Suprapubic skin (tissue), 4 donors: Measurements from ENCODE around the gene HTATIP2. TPM values are rescaled to one million over a fixed set of nuclear protein-coding genes. Genes with fewer than 3 reads are reported as not detected.

ENCODE experiments used
- DNase-seq, 2 donors: peaks; one replicate each; pipeline ENCODE4 v3.0.0-alpha.2; 2019; ENCODE audit warnings: low spot score in 2 of 2
- H3K27ac ChIP-seq: fragments of 200-600 bp; sonication (generic); one replicate; pipeline ENCODE4 v1.5.1; 2019
- H3K27me3 ChIP-seq: fragments of 200-600 bp; sonication (generic); one replicate; pipeline ENCODE4 v1.5.1; 2019
- H3K36me3 ChIP-seq: fragments of 200-600 bp; sonication (generic); one replicate; pipeline ENCODE4 v1.5.1; 2019
- H3K4me1 ChIP-seq: fragments of 200-600 bp; sonication (generic); one replicate; pipeline ENCODE4 v1.5.1; 2019
- H3K4me3 ChIP-seq: fragments of 200-600 bp; sonication (generic); one replicate; pipeline ENCODE4 v1.5.1; 2019; ENCODE audit warnings: mild to moderate bottlenecking
- H3K9me3 ChIP-seq: fragments of 200-600 bp; sonication (generic); one replicate; pipeline ENCODE4 v1.5.1; 2019
- EP300 ChIP-seq: sonication (generic); formaldehyde crosslinking; IDR thresholded peaks from one replicate; pipeline ENCODE4 v1.6.1; 2017; ENCODE audit warnings: antibody characterized with exemption
- POLR2A ChIP-seq, 2 donors: fragments of 450-650 bp; IDR thresholded peaks; one replicate each; pipeline ENCODE4 v1.6.1; 2017; ENCODE audit warnings: antibody characterized with exemption in 2 of 2, mild to moderate bottlenecking in 2 of 2, moderate library complexity in 2 of 2
- POLR2AphosphoS5 ChIP-seq, 3 donors: sonication (generic); formaldehyde crosslinking; IDR thresholded peaks; one replicate each; pipeline ENCODE4 v1.6.1; 2017; ENCODE audit warnings: antibody characterized with exemption in 3 of 3
- WGBS: methylation state at CpG from one replicate; pipeline ENCODE4 v1.1.5; 2018; 5-methylcytosine and 5-hydroxymethylcytosine counted together
- total RNA-seq, 4 donors: library from RNA; depleted of rRNA; stranded (reverse); fragments of >200 nt; gene quantifications; one replicate each; pipeline ENCODE4 v1.1.0, GENCODE V29; 2016
- TF ChIP-seq, protein P1 (sequence below), 2 donors: fragments of 200-600 bp in 1 of 2; fragments of 450-650 bp in 1 of 2; sonication (generic) in 1 of 2; IDR thresholded peaks; one replicate each; pipeline ENCODE4 v1.5.1; 2016 to 2019; ENCODE audit warnings: antibody characterized with exemption in 2 of 2, mild to moderate bottlenecking in 1 of 2, moderate library complexity in 1 of 2

Gene HTATIP2
- total RNA-seq, 4 donors from 2014 or later, result 24.9 to 67.6 (median 46.4) TPM

DNA sequence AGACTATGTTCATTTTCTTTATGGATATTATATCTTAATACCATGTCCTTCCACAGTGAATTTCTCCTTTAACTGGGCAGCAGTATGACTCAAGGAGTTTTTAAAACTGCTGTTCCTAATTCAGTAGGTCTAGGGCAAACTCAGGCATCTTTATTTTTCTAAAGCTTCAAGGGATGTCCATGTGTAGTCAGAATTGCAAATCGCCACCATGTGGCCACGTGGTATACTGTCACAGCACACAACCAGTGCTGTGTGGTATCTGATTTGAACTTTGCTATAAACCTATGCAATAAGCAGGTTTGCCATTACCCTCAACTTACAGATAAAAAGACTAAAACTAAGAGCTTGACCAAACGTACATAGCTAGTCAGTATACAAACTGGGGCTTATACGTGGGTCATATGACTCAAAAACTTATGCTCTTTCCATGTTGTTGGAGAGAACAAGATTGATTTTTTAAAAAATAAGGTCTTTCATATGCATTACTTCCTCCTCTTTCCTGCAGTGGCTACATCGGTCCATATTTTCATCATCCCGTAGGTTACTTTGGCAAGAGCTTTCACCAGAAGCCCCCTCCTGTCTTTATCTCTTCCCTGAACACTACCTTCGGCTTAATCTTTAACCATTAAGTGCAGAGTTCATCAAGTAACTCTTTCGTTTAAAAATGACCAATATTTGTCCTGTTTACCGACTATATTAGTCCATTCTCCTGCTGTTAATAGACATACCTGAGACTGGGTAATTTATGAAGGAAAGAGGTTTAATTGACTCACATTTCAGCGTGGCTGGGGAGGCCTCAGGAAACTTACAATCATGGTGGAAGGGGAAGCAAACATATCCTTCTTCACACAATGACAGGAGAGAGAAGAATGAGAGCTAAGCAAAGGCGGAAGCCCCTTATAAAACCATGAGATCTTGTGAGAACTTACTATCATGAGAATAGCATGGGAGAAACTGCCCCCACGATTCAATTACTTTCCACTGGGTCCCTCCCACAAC, 8.0 kb upstream of the HTATIP2 start:
- no peaks in the 10 kb centered on the region for H3K27me3 ChIP-seq
- 55% methylated on average over 12 of the region's 12 CpGs for WGBS
- no peak for TF ChIP-seq EP300
- no peak for TF ChIP-seq POLR2A (IDR thresholded peaks at IDR 0.05)
- TF ChIP-seq, protein P1, sequence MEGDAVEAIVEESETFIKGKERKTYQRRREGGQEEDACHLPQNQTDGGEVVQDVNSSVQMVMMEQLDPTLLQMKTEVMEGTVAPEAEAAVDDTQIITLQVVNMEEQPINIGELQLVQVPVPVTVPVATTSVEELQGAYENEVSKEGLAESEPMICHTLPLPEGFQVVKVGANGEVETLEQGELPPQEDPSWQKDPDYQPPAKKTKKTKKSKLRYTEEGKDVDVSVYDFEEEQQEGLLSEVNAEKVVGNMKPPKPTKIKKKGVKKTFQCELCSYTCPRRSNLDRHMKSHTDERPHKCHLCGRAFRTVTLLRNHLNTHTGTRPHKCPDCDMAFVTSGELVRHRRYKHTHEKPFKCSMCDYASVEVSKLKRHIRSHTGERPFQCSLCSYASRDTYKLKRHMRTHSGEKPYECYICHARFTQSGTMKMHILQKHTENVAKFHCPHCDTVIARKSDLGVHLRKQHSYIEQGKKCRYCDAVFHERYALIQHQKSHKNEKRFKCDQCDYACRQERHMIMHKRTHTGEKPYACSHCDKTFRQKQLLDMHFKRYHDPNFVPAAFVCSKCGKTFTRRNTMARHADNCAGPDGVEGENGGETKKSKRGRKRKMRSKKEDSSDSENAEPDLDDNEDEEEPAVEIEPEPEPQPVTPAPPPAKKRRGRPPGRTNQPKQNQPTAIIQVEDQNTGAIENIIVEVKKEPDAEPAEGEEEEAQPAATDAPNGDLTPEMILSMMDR (IDR thresholded peaks at IDR 0.05), result peak in 1 of 2 donors; percentile 41
- H3K4me3 ChIP-seq, result no peak overlapping the region
- no peaks in the 10 kb centered on the region for H3K36me3 ChIP-seq
- H3K4me1 ChIP-seq, result no peaks in the 10 kb centered on the region
- H3K27ac ChIP-seq, result no peak overlapping the region
- no peaks in the 10 kb centered on the region for H3K9me3 ChIP-seq
- no peak for DNase-seq

DNA sequence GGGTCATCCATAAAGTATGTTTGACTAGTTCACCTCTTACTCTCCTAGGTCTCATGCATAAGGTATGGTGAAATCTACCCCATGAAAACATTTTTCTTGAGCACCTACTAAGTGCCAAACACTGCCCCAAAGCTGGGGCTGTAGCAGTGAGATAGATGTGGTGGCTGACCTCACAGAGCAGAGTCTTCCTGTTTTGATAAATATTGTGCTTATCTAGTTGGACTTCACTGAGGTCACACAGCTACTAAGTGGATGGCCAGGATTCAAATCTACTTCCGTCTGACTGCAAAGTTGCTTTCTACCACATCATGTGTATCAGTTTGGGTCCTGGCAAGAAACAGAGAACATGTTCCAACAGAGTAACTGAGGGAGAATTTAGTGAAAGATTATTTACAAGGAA, 6.4 kb upstream of the HTATIP2 start:
- TF ChIP-seq POLR2A (IDR thresholded peaks at IDR 0.05) (no peak), EP300 (no peak), POLR2AphosphoS5 (IDR thresholded peaks at IDR 0.05) (no peak)
- TF ChIP-seq, protein P1 (IDR thresholded peaks at IDR 0.05), result no peak
- Histone ChIP-seq H3K36me3 (no peaks in the 10 kb centered on the region), H3K4me1 (no peaks in the 10 kb centered on the region), H3K27ac (no peak overlapping the region), H3K4me3 (no peak overlapping the region), H3K9me3 (no peaks in the 10 kb centered on the region), H3K27me3 (no peaks in the 10 kb centered on the region)
- 32% methylated on average over 1 of the region's 1 CpG for whole genome bisulfite sequencing
- DNase-seq, result no peak

DNA sequence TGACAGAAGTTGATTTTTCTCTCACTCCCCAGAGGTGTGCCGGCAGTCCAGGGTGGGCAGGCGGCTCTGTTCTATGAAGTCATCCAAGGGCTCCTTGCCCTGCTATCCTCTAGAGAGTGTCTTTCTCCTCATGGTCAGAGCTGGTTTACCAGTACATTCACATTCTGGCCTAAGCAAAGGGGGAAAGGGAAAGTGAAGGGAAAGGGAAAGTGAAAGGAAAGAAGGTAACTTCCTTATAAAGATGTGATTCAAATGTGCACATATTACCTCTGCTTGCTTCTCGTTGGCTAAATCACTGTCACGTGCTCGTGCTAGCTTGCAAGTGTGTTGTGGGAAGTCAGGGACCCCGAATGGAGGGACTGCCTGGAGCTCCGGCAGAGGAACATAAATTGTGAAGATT, 2.9 kb upstream of the HTATIP2 start:
- no peak for DNase-seq
- Histone ChIP-seq H3K4me1 (peaks cover 15% of the 10 kb centered on the region), H3K36me3 (no peaks in the 10 kb centered on the region), H3K4me3 (no peak overlapping the region), H3K27ac (no peak overlapping the region), H3K9me3 (no peaks in the 10 kb centered on the region), H3K27me3 (no peaks in the 10 kb centered on the region)
- TF ChIP-seq POLR2A (IDR thresholded peaks at IDR 0.05), result no peak
- TF ChIP-seq, protein P1 (IDR thresholded peaks at IDR 0.05), result no peak
- TF ChIP-seq POLR2AphosphoS5 (IDR thresholded peaks at IDR 0.05), result no peak
- no peak for TF ChIP-seq EP300
- 68% methylated on average over 7 of the region's 7 CpGs for WGBS

DNA sequence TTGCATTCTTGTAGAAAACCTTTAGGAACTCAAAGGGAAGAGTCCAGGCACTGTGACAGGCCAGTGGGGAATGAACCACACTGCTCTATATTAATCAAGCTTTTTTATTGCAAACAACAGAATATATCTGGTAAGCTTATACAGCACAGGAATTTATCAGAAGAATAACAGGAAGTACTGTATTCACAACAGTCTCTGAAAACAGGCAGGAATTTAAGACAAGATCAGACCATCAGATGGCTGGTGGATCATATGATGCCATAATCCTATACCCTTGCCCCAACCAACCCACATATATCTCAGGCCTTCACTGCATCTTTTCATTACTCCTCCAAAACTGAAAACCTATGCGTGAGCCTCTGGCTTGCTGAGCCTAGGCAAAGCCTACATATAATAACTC, 1.0 kb upstream of the HTATIP2 start:
- H3K27ac ChIP-seq, result no peak overlapping the region
- H3K9me3 ChIP-seq, result no peaks in the 10 kb centered on the region
- no peaks in the 10 kb centered on the region for H3K27me3 ChIP-seq
- no peak for DNase-seq
- no peak overlapping the region for H3K4me3 ChIP-seq
- H3K4me1 ChIP-seq, result peaks cover 28% of the 10 kb centered on the region
- no peaks in the 10 kb centered on the region for H3K36me3 ChIP-seq
- no peak for TF ChIP-seq EP300
- no peak for TF ChIP-seq POLR2AphosphoS5 (IDR thresholded peaks at IDR 0.05)
- no peak for TF ChIP-seq POLR2A (IDR thresholded peaks at IDR 0.05)
- TF ChIP-seq, protein P1 (IDR thresholded peaks at IDR 0.05), result no peak
- WGBS, result 0% methylated on average over 1 of the region's 1 CpG

DNA sequence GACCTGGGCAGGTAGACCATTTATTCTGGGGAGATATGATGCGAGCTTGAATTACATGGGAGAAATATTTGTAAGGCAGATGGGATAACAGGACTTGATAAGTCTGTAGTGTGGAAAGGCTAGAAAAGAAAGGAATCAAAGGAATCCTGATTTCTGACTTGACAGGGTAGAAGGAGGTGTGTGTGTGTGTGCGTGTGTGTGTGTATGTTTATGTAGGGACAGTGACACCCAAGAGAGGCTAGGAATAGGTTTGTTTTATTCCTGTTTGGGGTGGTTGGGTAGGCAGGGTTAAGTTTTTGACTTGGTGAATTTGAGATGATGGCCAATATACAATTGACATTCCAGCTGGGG, 390 bp upstream of the HTATIP2 start:
- WGBS, result 95% methylated on average over 2 of the region's 2 CpGs
- Histone ChIP-seq H3K9me3 (no peaks in the 10 kb centered on the region), H3K27me3 (no peaks in the 10 kb centered on the region), H3K4me1 (peaks cover 35% of the 10 kb centered on the region), H3K36me3 (no peaks in the 10 kb centered on the region), H3K4me3 (peak overlapping the region; percentile 80), H3K27ac (peak overlapping the region; percentile 91)
- no peak for DNase-seq
- TF ChIP-seq EP300, result no peak
- no peak for TF ChIP-seq POLR2A (IDR thresholded peaks at IDR 0.05)
- TF ChIP-seq POLR2AphosphoS5 (IDR thresholded peaks at IDR 0.05), result no peak
- TF ChIP-seq, protein P1 (IDR thresholded peaks at IDR 0.05), result no peak
